Nephron progenitor cell (in vitro differentiated cells): ENCODE measurements around the gene TM7SF2.

Experiments used
- DNase-seq: peaks from one replicate; pipeline ENCODE4 v3.0.0; 2021
- H3K27ac Mint-ChIP-seq: 2 replicates; pipeline ENCODE4 v1.8.0; 2021; ENCODE audit warnings: mild to moderate bottlenecking, moderate library complexity, mixed read lengths
- H3K27me3 Mint-ChIP-seq: 2 replicates; pipeline ENCODE4 v1.8.0; 2021; ENCODE audit warnings: mild to moderate bottlenecking, low read depth, mixed read lengths; ENCODE audit not compliant: poor library complexity
- H3K36me3 Mint-ChIP-seq: 2 replicates; pipeline ENCODE4 v1.8.0; 2021; ENCODE audit warnings: low read depth, mixed read lengths
- H3K4me1 Mint-ChIP-seq: 2 replicates; pipeline ENCODE4 v1.8.0; 2021; ENCODE audit warnings: mixed read lengths
- H3K4me3 Mint-ChIP-seq: 2 replicates; pipeline ENCODE4 v1.8.0; 2021; ENCODE audit warnings: mild to moderate bottlenecking, moderate library complexity, mixed read lengths
- H3K9me3 Mint-ChIP-seq: 2 replicates; pipeline ENCODE4 v1.8.0; 2021; ENCODE audit warnings: mild to moderate bottlenecking, moderate library complexity, mixed read lengths
- CTCF ChIP-seq: fragments of 200-600 bp; sonication (generic); IDR thresholded peaks from 2 replicates; pipeline ENCODE4 v1.5.0; 2021; ENCODE audit warnings: antibody characterized with exemption

TM7SF2 gene

GRCh38 chr11:65110354-65110861 is 1.3 kb upstream of the TM7SF2 start:
- Mint-ChIP-seq H3K4me1 (peaks cover 47% of the 10 kb centered on the region), H3K9me3 (no peaks in the 10 kb centered on the region), H3K36me3 (peaks cover 11% of the 10 kb centered on the region), H3K27ac (no peak overlapping the region), H3K4me3 (no peak overlapping the region), H3K27me3 (peaks cover 9% of the 10 kb centered on the region)
- TF ChIP-seq CTCF: peak; percentile 97
- peak; percentile 99 for DNase-seq

GRCh38 chr11:65111159-65111743 is 421 bp upstream of the TM7SF2 start:
- H3K4me3 Mint-ChIP-seq: peak overlapping the region; percentile 97
- TF ChIP-seq CTCF: no peak
- H3K27ac Mint-ChIP-seq: no peak overlapping the region
- H3K36me3 Mint-ChIP-seq: peaks cover 5% of the 10 kb centered on the region
- H3K9me3 Mint-ChIP-seq: no peaks in the 10 kb centered on the region
- H3K4me1 Mint-ChIP-seq: peaks cover 46% of the 10 kb centered on the region
- no peak for DNase-seq
- peaks cover 4% of the 10 kb centered on the region for H3K27me3 Mint-ChIP-seq

DNA sequence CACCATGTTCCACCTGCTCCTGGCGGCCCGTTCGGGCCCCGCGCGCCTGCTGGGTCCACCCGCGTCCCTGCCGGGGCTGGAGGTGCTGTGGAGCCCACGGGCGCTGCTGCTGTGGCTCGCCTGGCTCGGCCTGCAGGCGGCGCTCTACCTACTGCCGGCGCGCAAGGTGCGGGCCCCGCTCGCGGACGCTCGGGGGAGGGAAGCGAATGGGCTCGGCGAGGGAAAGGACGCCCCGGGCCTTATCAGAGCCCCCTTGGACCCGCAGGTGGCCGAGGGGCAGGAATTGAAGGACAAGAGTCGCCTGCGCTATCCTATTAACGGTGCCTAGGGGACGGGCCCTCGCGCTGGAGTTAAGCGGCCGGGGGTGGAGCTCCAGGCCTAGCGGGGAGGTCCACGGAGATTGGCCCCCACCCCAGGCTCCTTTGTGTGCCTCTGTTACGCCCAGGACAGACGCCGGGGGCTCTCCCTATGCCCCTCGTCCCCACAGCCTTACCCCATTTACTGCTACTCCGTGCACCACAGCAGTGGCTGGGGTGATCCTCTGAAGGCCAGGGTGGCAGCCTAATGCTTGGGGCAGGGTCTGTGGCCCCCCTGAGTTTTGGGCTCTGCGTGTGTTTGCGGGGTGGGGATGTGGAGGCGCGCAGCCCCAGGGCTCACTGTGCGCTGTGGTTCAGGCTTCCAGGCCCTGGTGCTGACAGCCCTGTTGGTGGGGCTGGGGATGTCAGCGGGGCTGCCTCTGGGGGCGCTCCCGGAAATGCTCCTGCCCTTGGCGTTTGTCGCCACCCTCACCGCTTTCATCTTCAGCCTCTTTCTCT is 1.1 kb downstream of the TM7SF2 start:
- H3K4me3 Mint-ChIP-seq: peak overlapping the region; percentile 97
- no peaks in the 10 kb centered on the region for H3K9me3 Mint-ChIP-seq
- TF ChIP-seq CTCF: peak; percentile 78
- peaks cover 4% of the 10 kb centered on the region for H3K27me3 Mint-ChIP-seq
- H3K27ac Mint-ChIP-seq: no peak overlapping the region
- peak; percentile 69 for DNase-seq
- peaks cover 6% of the 10 kb centered on the region for H3K36me3 Mint-ChIP-seq
- peaks cover 40% of the 10 kb centered on the region for H3K4me1 Mint-ChIP-seq

DNA sequence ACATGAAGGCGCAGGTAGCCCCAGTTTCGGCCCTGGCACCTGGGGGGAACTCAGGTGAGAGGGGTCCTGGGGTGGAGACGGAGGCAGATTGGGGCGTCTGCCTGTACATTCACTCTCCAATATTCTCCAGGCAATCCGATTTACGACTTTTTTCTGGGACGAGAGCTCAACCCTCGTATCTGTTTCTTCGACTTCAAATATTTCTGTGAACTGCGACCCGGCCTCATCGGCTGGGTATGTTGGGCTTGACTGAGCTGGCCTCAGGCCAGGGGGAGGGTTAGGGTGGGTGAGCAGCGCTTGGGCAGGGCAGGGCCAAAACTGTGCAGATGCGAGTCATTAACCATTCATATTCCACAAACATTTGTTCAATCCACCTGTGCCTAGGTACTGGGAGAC is 1.7 kb downstream of the TM7SF2 start:
- Mint-ChIP-seq H3K36me3 (peaks cover 10% of the 10 kb centered on the region), H3K4me3 (peak overlapping the region; percentile 97), H3K4me1 (peaks cover 44% of the 10 kb centered on the region), H3K27me3 (peaks cover 4% of the 10 kb centered on the region), H3K27ac (peak overlapping the region; percentile 39), H3K9me3 (no peaks in the 10 kb centered on the region)
- DNase-seq: no peak
- no peak for TF ChIP-seq CTCF

DNA sequence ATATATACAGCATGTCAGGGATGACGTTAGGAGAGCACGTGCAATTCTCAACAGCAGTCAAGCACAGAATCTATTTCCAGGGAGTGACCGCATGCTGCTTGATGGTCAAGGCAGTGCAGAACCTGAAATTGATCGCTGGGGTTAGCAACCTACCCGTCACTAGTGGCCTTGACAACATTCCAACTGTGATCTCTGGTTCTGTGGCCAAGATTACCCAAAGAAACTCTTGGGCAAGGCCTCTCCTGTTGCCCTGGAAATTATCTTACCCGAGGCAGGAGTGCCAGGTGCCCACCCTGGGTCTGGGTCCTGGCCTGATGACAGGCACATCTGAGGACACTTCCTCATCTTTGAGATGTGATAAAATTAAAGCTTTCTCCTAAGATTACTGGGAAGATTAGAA is 2.2 kb downstream of the TM7SF2 start:
- Mint-ChIP-seq H3K36me3 (peaks cover 15% of the 10 kb centered on the region), H3K4me1 (peaks cover 44% of the 10 kb centered on the region), H3K27me3 (peaks cover 4% of the 10 kb centered on the region), H3K4me3 (peak overlapping the region; percentile 97), H3K27ac (no peak overlapping the region), H3K9me3 (no peaks in the 10 kb centered on the region)
- no peak for TF ChIP-seq CTCF
- no peak for DNase-seq
